Measurements from ENCODE around the gene SLAMF8. TPM values are rescaled to one million over a fixed set of nuclear protein-coding genes. Genes with fewer than 3 reads are reported as not detected.

Gene SLAMF8
- total and polyA plus RNA-seq, 8 donors: 0.76 to 4.5 (median 2.5) TPM; not detected in 2

DNA sequence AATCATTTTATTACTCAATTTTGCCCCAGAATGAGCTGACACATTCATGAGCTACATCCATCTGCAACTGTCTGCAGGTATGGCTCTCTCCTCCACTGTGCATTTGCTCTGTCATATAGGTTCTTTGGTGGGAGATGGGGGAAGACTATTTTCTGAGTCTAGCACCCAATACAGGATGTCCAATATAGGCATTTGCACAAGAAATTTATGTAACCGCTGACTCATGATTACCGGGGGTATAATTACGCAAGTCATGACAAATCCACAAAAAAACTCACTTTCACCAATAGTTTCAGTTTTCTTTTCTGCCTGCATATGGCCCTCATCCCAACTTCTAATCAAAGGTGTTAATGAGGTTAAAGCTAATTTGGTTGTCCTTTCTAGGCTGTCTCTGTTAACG is 53.3 kb downstream of the SLAMF8 start:
- no peak overlapping the region for H3K27ac ChIP-seq
- no peak for DNase-seq
- H3K4me3 ChIP-seq: no peak overlapping the region
- no peaks in the 10 kb centered on the region for H3K9me3 ChIP-seq
- TF ChIP-seq EP300 (IDR thresholded peaks at IDR 0.05) (no peak), POLR2A (IDR thresholded peaks at IDR 0.05) (no peak), POLR2AphosphoS5 (IDR thresholded peaks at IDR 0.05) (no peak)
- TF ChIP-seq, protein P1, sequence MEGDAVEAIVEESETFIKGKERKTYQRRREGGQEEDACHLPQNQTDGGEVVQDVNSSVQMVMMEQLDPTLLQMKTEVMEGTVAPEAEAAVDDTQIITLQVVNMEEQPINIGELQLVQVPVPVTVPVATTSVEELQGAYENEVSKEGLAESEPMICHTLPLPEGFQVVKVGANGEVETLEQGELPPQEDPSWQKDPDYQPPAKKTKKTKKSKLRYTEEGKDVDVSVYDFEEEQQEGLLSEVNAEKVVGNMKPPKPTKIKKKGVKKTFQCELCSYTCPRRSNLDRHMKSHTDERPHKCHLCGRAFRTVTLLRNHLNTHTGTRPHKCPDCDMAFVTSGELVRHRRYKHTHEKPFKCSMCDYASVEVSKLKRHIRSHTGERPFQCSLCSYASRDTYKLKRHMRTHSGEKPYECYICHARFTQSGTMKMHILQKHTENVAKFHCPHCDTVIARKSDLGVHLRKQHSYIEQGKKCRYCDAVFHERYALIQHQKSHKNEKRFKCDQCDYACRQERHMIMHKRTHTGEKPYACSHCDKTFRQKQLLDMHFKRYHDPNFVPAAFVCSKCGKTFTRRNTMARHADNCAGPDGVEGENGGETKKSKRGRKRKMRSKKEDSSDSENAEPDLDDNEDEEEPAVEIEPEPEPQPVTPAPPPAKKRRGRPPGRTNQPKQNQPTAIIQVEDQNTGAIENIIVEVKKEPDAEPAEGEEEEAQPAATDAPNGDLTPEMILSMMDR (IDR thresholded peaks at IDR 0.05): no peak
- intact Hi-C loops (cut with DNase I; ENCODE audit: low total_unique reads): no loop called here
- peaks cover 0 to 15% (median 3%) of the 10 kb centered on the region in 4 donors for H3K4me1 ChIP-seq
- no peaks in the 10 kb centered on the region for H3K27me3 ChIP-seq
- H3K36me3 ChIP-seq: no peaks in the 10 kb centered on the region
- WGBS, 5 donors: 74 to 89% (median 83%) methylated on average over 4 of the region's 4 CpGs

DNA sequence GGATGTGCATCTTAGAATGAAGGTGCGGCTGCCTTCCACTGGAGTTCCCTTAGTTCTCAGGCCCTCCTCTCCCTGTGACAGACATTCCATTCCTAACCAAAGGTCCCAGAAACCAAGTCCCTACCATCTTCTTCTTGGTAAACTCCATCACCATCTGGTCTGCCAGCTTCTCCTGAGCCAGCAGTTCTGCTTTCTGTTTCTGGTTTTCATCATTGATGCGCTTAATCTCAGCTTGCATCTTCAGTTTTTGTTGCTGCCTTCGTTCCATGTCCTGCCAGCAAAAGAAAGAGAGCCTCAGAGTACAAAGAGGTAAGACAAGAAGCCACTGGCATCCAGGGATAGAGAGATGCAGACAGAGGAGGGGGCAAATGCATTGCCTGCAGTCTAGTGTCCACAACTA is 53.8 kb downstream of the SLAMF8 start:
- 80 to 95% (median 90%) methylated on average over 3 of the region's 3 CpGs for WGBS, 5 donors
- no peak for DNase-seq
- no peaks in the 10 kb centered on the region for H3K9me3 ChIP-seq
- H3K27me3 ChIP-seq: no peaks in the 10 kb centered on the region
- no peak overlapping the region for H3K4me3 ChIP-seq
- no peaks in the 10 kb centered on the region for H3K36me3 ChIP-seq
- intact Hi-C loops (cut with DNase I; ENCODE audit: low total_unique reads): no loop called here
- H3K4me1 ChIP-seq: peaks cover 0 to 15% (median 3%) of the 10 kb centered on the region in 4 donors
- no peak overlapping the region for H3K27ac ChIP-seq
- TF ChIP-seq EP300 (IDR thresholded peaks at IDR 0.05): no peak
- TF ChIP-seq POLR2AphosphoS5 (IDR thresholded peaks at IDR 0.05): no peak
- TF ChIP-seq POLR2A (IDR thresholded peaks at IDR 0.05): no peak
- TF ChIP-seq, protein P1 (IDR thresholded peaks at IDR 0.05): no peak

DNA sequence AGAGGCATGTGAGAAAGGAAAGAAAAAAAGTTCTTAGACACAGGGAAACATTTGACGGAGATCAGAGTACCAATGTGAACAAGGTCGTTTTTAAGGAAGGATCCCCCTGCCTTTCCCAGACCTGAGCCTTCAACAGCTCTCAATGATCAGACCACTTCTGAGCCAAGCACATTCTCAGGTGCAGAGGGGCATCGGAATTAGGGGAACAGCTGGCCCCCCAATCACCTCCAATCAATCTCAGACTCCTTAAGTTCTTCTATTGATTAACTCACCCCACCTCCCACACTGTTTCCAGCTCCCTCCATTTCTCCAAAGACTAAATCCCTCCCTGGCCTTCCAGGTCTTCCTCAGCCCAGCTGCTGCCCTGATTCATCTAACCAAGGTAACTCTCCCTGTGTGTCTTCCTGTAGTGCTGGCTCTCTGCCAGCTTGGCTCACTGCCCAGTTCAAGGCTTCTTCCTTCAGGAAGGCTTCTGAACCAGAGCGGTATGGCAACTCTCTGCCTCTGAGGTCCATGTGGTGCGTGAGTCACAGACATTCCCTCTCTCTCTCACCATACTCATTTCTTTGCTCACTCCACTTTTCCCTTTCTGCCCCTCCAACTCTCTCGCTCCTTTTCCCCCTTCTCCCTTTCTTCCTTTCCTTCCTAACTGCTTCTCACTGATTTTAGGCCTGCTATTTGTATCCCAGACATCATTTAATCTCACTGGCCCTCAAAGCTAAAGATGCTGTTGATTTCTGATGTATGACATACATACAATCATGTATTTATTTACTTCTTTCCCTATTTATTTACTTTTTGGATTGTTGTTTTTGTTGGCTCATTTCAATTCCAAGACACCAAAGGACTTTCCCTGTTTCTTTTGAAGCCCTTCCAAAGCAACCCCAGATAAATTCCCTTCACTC is 55.2 kb downstream of the SLAMF8 start:
- Histone ChIP-seq H3K9me3 (no peaks in the 10 kb centered on the region), H3K27me3 (no peaks in the 10 kb centered on the region), H3K4me1 (peaks cover 0 to 15% (median 3%) of the 10 kb centered on the region in 4 donors), H3K36me3 (no peaks in the 10 kb centered on the region), H3K27ac (no peak overlapping the region), H3K4me3 (no peak overlapping the region)
- intact Hi-C loops (cut with DNase I; ENCODE audit: low total_unique reads): no loop called here
- TF ChIP-seq POLR2A (IDR thresholded peaks at IDR 0.05) (no peak), POLR2AphosphoS5 (IDR thresholded peaks at IDR 0.05) (peak in 1 of 3 donors; percentile 25), EP300 (IDR thresholded peaks at IDR 0.05) (no peak)
- peak; percentile 89 to 91 for DNase-seq
- 63 to 65% (median 65%) methylated on average over 6 of the region's 6 CpGs for WGBS, 5 donors

- no peak overlapping the region for H3K4me3 ChIP-seq
- no peak overlapping the region for H3K27ac ChIP-seq
- TF ChIP-seq EP300 (IDR thresholded peaks at IDR 0.05): no peak
- TF ChIP-seq, protein P1 (IDR thresholded peaks at IDR 0.05): no peak
- TF ChIP-seq POLR2A (IDR thresholded peaks at IDR 0.05): no peak
- no peak for TF ChIP-seq POLR2AphosphoS5 (IDR thresholded peaks at IDR 0.05)
- H3K9me3 ChIP-seq: no peaks in the 10 kb centered on the region
- intact Hi-C loops (cut with DNase I; ENCODE audit: low total_unique reads): no loop called here
- DNase-seq: no peak
- WGBS, 5 donors: 78 to 92% (median 86%) methylated on average over 2 of the region's 2 CpGs
- H3K4me1 ChIP-seq: peaks cover 0 to 15% (median 3%) of the 10 kb centered on the region in 4 donors
- no peaks in the 10 kb centered on the region for H3K36me3 ChIP-seq
- no peaks in the 10 kb centered on the region for H3K27me3 ChIP-seq
These were observed 55.8 kb downstream of the SLAMF8 start for GRCh38 chr1:159882527-159882862.

- Histone ChIP-seq H3K4me3 (no peak overlapping the region), H3K27ac (no peak overlapping the region), H3K4me1 (peaks cover 0 to 15% (median 3%) of the 10 kb centered on the region in 4 donors), H3K36me3 (no peaks in the 10 kb centered on the region), H3K9me3 (no peaks in the 10 kb centered on the region), H3K27me3 (no peaks in the 10 kb centered on the region)
- no peak for TF ChIP-seq POLR2AphosphoS5 (IDR thresholded peaks at IDR 0.05)
- TF ChIP-seq POLR2A (IDR thresholded peaks at IDR 0.05): no peak
- TF ChIP-seq, protein P1 (IDR thresholded peaks at IDR 0.05): no peak
- TF ChIP-seq EP300 (IDR thresholded peaks at IDR 0.05): no peak
- DNase-seq: no peak
- WGBS, 5 donors: 69 to 91% (median 79%) methylated on average over 3 to 4 of the region's 4 CpGs
- intact Hi-C loops (cut with DNase I; ENCODE audit: low total_unique reads): no loop called here
These were observed 56.5 kb downstream of the SLAMF8 start for GRCh38 chr1:159883134-159883533.
